Stomach (tissue), 9 donors: ENCODE data around the gene RIN3. TPM values are rescaled to one million over a fixed set of nuclear protein-coding genes. Genes with fewer than 3 reads are reported as not detected.

Source experiments
- DNase-seq, 2 donors: peaks; one replicate each; pipeline versions ENCODE4 v3.0.0 to v3.0.0-alpha.2; 2013 to 2019
- H3K27ac ChIP-seq, 5 donors: fragments of 200-600 bp in 4 of 5; sonication (generic) in 4 of 5; one replicate each; pipeline ENCODE4 v1.5.1; 2013 to 2019; ENCODE audit warnings: mild to moderate bottlenecking in 1 of 5, moderate library complexity in 1 of 5
- H3K27me3 ChIP-seq, 3 donors: fragments of 200-600 bp; sonication (generic); one replicate each; pipeline ENCODE4 v1.5.1; 2017 to 2019; ENCODE audit warnings: mixed run types in 1 of 3
- H3K36me3 ChIP-seq, 4 donors: fragments of 200-600 bp; sonication (generic); 1 replicate in 3 of 4; 2 replicates in 1 of 4; pipeline ENCODE4 v1.5.1; 2016 to 2019
- H3K4me1 ChIP-seq, 4 donors: fragments of 200-600 bp; sonication (generic); one replicate each; pipeline ENCODE4 v1.5.1; 2016 to 2019
- H3K4me3 ChIP-seq, 4 donors: fragments of 200-600 bp; sonication (generic) in 3 of 4; one replicate each; pipeline ENCODE4 v1.5.1; 2016 to 2019; ENCODE audit warnings: mild to moderate bottlenecking in 1 of 4
- H3K9me3 ChIP-seq, 4 donors: fragments of 200-600 bp; sonication (generic); one replicate each; pipeline ENCODE4 v1.5.1; 2016 to 2019
- EP300 ChIP-seq: sonication (generic); formaldehyde crosslinking; IDR thresholded peaks from one replicate; pipeline ENCODE4 v1.6.1; 2017; ENCODE audit warnings: antibody characterized with exemption
- POLR2A ChIP-seq, 4 donors: fragments of 450-650 bp; IDR thresholded peaks; one replicate each; pipeline ENCODE4 v1.6.1; 2016; ENCODE audit warnings: antibody characterized with exemption in 4 of 4, control low read depth in 2 of 4, mild to moderate bottlenecking in 1 of 4, moderate library complexity in 1 of 4
- POLR2AphosphoS5 ChIP-seq, 3 donors: sonication (generic); formaldehyde crosslinking; IDR thresholded peaks; one replicate each; pipeline ENCODE4 v1.6.1; 2016; ENCODE audit warnings: antibody characterized with exemption in 3 of 3
- WGBS, 5 donors: extraction: QIAGEN DNeasy Blood & Tissue Kit in 3 of 5; methylation state at CpG; one replicate each; pipeline versions ENCODE4 v1.1.5 to v1.1.7; 2013 to 2018; 5-methylcytosine and 5-hydroxymethylcytosine counted together
- intact Hi-C: fragments of 100-400 bp; cut with DNase I; formaldehyde crosslinking; loops from one replicate; pipeline ENCODE4 v1.15.1; 2023; ENCODE audit warnings: low total_unique reads
- polyA plus RNA-seq, 3 donors: library from polyadenylated mRNA; stranded (reverse); fragments of 200-250 nt; gene quantifications; one replicate each; pipeline ENCODE4 v1.2.3, GENCODE V29; 2013
- total RNA-seq, 5 donors: library from RNA; depleted of rRNA; stranded (reverse); fragments of >200 nt; gene quantifications; one replicate each; pipeline versions ENCODE4 v1.1.0 to v1.2.3, GENCODE V29; 2014 to 2016
- TF ChIP-seq, protein P1 (sequence below), 7 experiments: fragments of 450-650 bp in 4 of 7; fragments of 200-600 bp in 3 of 7; sonication (generic) in 3 of 7; IDR thresholded peaks; one replicate each; pipeline ENCODE4 v1.5.1; 2016 to 2019; ENCODE audit warnings: antibody characterized with exemption in 7 of 7, control low read depth in 2 of 7, mild to moderate bottlenecking in 1 of 7
- donor health status: healthy with polysubstance abuse.
- donor health status: Bipolar disorder and iron deficiency.
- donor health status: healthy.

Gene RIN3
- total and polyA plus RNA-seq, 8 donors = 5.0 to 47.8 (median 8.0) TPM

DNA sequence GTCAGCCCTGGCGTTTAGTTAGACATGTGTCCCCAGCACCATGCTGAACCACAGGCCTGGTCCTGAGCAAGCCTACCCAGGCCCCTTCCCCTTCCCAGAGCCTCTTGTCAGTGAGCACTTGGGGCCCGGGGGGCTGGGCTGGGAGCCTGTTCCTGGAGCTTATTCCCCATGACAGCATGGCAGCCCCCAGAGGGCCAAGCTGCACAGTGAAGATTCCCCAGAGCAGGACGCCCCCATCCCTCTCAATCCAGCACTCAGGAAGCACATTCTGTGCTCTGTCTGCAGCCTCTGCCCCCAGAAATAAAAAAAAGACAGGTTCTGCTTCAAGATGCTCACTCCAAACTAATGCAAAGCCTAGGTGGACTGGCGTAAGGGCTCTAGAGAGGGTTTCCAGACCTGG lies 117.5 kb downstream of the RIN3 start:
- Histone ChIP-seq H3K27ac (no peak overlapping the region), H3K27me3 (no peaks in the 10 kb centered on the region), H3K9me3 (peaks cover 0 to 25% (median 17%) of the 10 kb centered on the region in 4 donors), H3K4me3 (no peak overlapping the region), H3K4me1 (peaks cover 0 to 10% (median 5%) of the 10 kb centered on the region in 4 donors), H3K36me3 (peaks cover 0 to 14% (median 6%) of the 10 kb centered on the region in 4 donors)
- intact Hi-C loops = no loop called here
- TF ChIP-seq, protein P1, sequence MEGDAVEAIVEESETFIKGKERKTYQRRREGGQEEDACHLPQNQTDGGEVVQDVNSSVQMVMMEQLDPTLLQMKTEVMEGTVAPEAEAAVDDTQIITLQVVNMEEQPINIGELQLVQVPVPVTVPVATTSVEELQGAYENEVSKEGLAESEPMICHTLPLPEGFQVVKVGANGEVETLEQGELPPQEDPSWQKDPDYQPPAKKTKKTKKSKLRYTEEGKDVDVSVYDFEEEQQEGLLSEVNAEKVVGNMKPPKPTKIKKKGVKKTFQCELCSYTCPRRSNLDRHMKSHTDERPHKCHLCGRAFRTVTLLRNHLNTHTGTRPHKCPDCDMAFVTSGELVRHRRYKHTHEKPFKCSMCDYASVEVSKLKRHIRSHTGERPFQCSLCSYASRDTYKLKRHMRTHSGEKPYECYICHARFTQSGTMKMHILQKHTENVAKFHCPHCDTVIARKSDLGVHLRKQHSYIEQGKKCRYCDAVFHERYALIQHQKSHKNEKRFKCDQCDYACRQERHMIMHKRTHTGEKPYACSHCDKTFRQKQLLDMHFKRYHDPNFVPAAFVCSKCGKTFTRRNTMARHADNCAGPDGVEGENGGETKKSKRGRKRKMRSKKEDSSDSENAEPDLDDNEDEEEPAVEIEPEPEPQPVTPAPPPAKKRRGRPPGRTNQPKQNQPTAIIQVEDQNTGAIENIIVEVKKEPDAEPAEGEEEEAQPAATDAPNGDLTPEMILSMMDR (IDR thresholded peaks at IDR 0.05) = no peak
- TF ChIP-seq POLR2AphosphoS5 (IDR thresholded peaks at IDR 0.05) = no peak
- no peak for TF ChIP-seq POLR2A (IDR thresholded peaks at IDR 0.05)
- no peak for TF ChIP-seq EP300
- WGBS, 5 donors = 75 to 95% (median 85%) methylated on average over 4 of the region's 4 CpGs
- no peak for DNase-seq

DNA sequence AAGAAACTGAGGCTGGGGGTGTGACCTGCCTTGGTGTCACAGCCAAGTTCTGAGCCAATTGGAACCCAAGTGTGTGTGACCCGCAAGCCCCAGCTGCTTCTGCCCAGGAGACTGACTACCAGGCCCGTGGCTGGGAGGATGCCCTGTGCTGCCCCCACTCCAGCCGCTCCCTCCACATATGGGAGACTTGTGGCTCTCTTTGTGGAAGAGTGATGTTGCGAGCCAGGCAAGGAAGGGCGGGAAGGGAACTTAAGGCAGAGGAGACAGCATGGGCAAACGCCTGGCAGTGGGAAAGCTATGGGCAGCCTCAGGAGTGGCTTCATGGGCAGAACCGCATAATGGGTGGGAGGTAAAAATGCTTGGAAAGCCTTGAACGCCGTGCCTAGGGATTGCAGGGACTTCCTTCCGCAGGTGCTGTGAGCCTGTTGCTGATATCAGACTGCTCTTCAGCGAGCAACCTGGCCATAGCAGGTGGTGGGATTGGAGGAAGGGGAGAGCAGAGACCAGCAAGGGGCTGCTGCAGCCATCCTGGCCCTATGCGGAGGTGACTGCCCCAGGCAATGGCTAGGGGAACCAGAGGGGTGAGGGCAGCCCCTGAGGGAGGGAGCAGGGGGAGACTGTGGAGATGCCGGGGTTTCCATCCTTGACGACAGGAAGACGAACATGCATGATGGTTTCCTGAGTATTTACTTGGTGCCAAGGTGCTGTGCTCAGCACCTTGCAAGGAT lies 119.1 kb downstream of the RIN3 start:
- H3K4me3 ChIP-seq = no peak overlapping the region
- H3K27ac ChIP-seq = peak overlapping the region in 3 of 5 donors; percentile 37 to 62 (median 51)
- peaks cover 0 to 9% (median 5%) of the 10 kb centered on the region in 4 donors for H3K9me3 ChIP-seq
- no peak for TF ChIP-seq EP300
- no peak for TF ChIP-seq POLR2AphosphoS5 (IDR thresholded peaks at IDR 0.05)
- TF ChIP-seq, protein P1 (IDR thresholded peaks at IDR 0.05) = no peak
- no peak for TF ChIP-seq POLR2A (IDR thresholded peaks at IDR 0.05)
- H3K27me3 ChIP-seq = no peaks in the 10 kb centered on the region
- no peak for DNase-seq
- WGBS, 5 donors = 79 to 86% (median 82%) methylated on average over 15 of the region's 15 CpGs
- H3K36me3 ChIP-seq = peaks cover 0 to 6% (median 2%) of the 10 kb centered on the region in 4 donors
- intact Hi-C loops = no loop called here
- H3K4me1 ChIP-seq = peaks cover 0 to 17% (median 5%) of the 10 kb centered on the region in 4 donors

DNA sequence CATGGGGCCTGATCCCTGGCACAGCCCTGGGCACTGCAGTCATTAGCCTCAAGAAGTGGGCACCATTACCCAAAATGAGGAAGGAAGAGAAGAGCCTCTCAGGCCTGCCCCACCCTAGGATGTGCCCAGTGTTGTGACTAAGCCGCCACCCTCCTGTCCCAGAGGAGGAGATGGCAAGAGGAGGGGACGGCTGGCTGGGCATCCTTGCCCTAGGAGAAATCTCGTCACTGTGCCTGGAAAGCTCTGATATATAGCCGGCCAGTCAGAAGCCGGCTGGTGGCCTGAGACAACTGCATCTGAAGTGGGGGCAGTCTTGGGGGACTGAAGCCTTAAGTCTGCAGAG lies 119.7 kb downstream of the RIN3 start:
- Histone ChIP-seq H3K36me3 (peaks cover 0 to 4% (median under 1%) of the 10 kb centered on the region in 4 donors), H3K27me3 (no peaks in the 10 kb centered on the region), H3K4me1 (peaks cover 0 to 17% (median 5%) of the 10 kb centered on the region in 4 donors), H3K27ac (peak overlapping the region in 3 of 5 donors; percentile 37 to 62 (median 51)), H3K4me3 (no peak overlapping the region), H3K9me3 (peaks cover 0 to 4% (median under 1%) of the 10 kb centered on the region in 4 donors)
- intact Hi-C loops = no loop called here
- WGBS, 5 donors = 67 to 85% (median 74%) methylated on average over 5 of the region's 5 CpGs
- DNase-seq = no peak
- TF ChIP-seq POLR2A (IDR thresholded peaks at IDR 0.05) (no peak), EP300 (no peak), POLR2AphosphoS5 (IDR thresholded peaks at IDR 0.05) (no peak)
- TF ChIP-seq, protein P1 (IDR thresholded peaks at IDR 0.05) = no peak

DNA sequence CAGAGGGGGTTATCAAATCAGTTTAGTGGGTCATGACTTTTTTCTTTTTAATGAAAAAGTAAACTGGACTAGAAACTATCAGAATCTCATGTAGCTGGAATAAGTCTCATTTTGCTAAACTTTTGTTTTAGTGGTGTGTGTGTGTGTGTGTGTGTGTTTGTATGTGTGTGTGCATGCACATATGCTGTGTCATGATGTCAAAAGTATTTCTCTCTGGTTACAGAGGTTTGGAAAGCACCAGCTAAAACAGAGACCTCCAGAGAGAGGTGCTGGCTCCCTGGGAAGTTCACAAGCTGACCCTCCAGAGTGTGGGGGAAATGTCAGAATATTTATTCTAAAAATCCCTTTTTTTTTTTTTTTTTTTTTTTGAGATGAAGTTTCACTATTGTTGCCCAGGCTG lies 120.1 kb downstream of the RIN3 start:
- TF ChIP-seq, protein P1 (IDR thresholded peaks at IDR 0.05) = no peak
- TF ChIP-seq POLR2AphosphoS5 (IDR thresholded peaks at IDR 0.05) (no peak), POLR2A (IDR thresholded peaks at IDR 0.05) (no peak), EP300 (no peak)

More for the DNA sequence above, 120.1 kb downstream of the RIN3 start:
- Histone ChIP-seq H3K4me3 (no peak overlapping the region), H3K27ac (peak overlapping the region in 3 of 5 donors; percentile 37 to 62 (median 51)), H3K36me3 (peaks cover 0 to 4% (median 0%) of the 10 kb centered on the region in 4 donors), H3K4me1 (peaks cover 0 to 22% (median 5%) of the 10 kb centered on the region in 4 donors), H3K27me3 (no peaks in the 10 kb centered on the region), H3K9me3 (no peaks in the 10 kb centered on the region)
- no peak for DNase-seq
- intact Hi-C loops = no loop called here
